Activated naive CD4-positive, alpha-beta T cell treated with anti-CD3 and anti-CD28 coated beads, Interleukin-2, amount 10 ng/mL, durations not matched to agents 7 days and 5 days (primary cell): ENCODE data around the gene OR2J1.
"Not testable (repeated sequence)": the region's sequence is repeated elsewhere in the genome, so short reads cannot be mapped to it uniquely, and the experiment has no call there.

ENCODE experiments used
- CTCF ChIA-PET: fragments of 350-600 bp; sonication (Branson Sonifier 250); formaldehyde crosslinking; loops from one replicate; lab custom pipeline; 2021; ENCODE audit warnings: antibody characterized with exemption; lab: Charles Lee
- DNase-seq: peaks from one replicate; pipeline ENCODE4 v3.0.0-alpha.2; 2020
- H3K27ac Mint-ChIP-seq: one replicate; pipeline ENCODE4 v1.8.0; 2021; ENCODE audit warnings: mild to moderate bottlenecking, moderate library complexity, mixed read lengths
- H3K27me3 Mint-ChIP-seq: one replicate; pipeline ENCODE4 v1.8.0; 2021; ENCODE audit warnings: mild to moderate bottlenecking, mixed read lengths
- H3K36me3 Mint-ChIP-seq: one replicate; pipeline ENCODE4 v1.8.0; 2021; ENCODE audit warnings: mixed read lengths
- H3K4me1 Mint-ChIP-seq: one replicate; pipeline ENCODE4 v1.8.0; 2021; ENCODE audit warnings: mixed read lengths
- H3K4me3 Mint-ChIP-seq: one replicate; pipeline ENCODE4 v1.8.0; 2021; ENCODE audit warnings: mild to moderate bottlenecking, moderate library complexity, mixed read lengths
- H3K9me3 Mint-ChIP-seq: one replicate; pipeline ENCODE4 v1.8.0; 2021; ENCODE audit warnings: mixed read lengths

The OR2J1 gene

GRCh38 chr6:29137724-29138123 lies 38.4 kb downstream of the OR2J1 start:
- Mint-ChIP-seq H3K36me3 (no peaks in the 10 kb centered on the region), H3K27ac (no peak overlapping the region), H3K9me3 (no peaks in the 10 kb centered on the region), H3K27me3 (no peaks in the 10 kb centered on the region), H3K4me3 (no peak overlapping the region), H3K4me1 (no peaks in the 10 kb centered on the region)
- no peak for DNase-seq
- CTCF ChIA-PET, result no interaction called here

GRCh38 chr6:29141606-29142005 lies 42.3 kb downstream of the OR2J1 start:
- Mint-ChIP-seq H3K27ac (no peak overlapping the region), H3K4me1 (no peaks in the 10 kb centered on the region), H3K27me3 (no peaks in the 10 kb centered on the region), H3K4me3 (no peak overlapping the region), H3K36me3 (no peaks in the 10 kb centered on the region), H3K9me3 (peaks cover 2% of the 10 kb centered on the region)
- CTCF ChIA-PET, result no interaction called here
- no peak for DNase-seq

- Mint-ChIP-seq H3K4me1 (no peaks in the 10 kb centered on the region), H3K36me3 (no peaks in the 10 kb centered on the region), H3K9me3 (peaks cover 2% of the 10 kb centered on the region), H3K4me3 (no peak overlapping the region), H3K27me3 (no peaks in the 10 kb centered on the region), H3K27ac (no peak overlapping the region)
- CTCF ChIA-PET, result no interaction called here
- DNase-seq, result no peak
Measured at GRCh38 chr6:29142309-29142708, 43.0 kb downstream of the OR2J1 start.

GRCh38 chr6:29146179-29146578 lies 46.9 kb downstream of the OR2J1 start:
- Mint-ChIP-seq H3K4me1 (no peaks in the 10 kb centered on the region), H3K36me3 (no peaks in the 10 kb centered on the region), H3K9me3 (peaks cover 2% of the 10 kb centered on the region), H3K27ac (no peak overlapping the region), H3K4me3 (no peak overlapping the region), H3K27me3 (no peaks in the 10 kb centered on the region)
- CTCF ChIA-PET, result no interaction called here
- DNase-seq, result no peak

- Mint-ChIP-seq H3K27me3 (no peaks in the 10 kb centered on the region), H3K36me3 (no peaks in the 10 kb centered on the region), H3K4me3 (no peak overlapping the region), H3K9me3 (peaks cover 2% of the 10 kb centered on the region), H3K27ac (no peak overlapping the region), H3K4me1 (no peaks in the 10 kb centered on the region)
- DNase-seq, result no peak
- CTCF ChIA-PET, result no interaction called here
Measured at GRCh38 chr6:29147074-29147473, 47.8 kb downstream of the OR2J1 start.

- DNase-seq, H3K9me3 Mint-ChIP-seq, H3K36me3 Mint-ChIP-seq, H3K27me3 Mint-ChIP-seq, H3K4me1 Mint-ChIP-seq, H3K27ac Mint-ChIP-seq, H3K4me3 Mint-ChIP-seq, CTCF ChIA-PET: not testable (repeated sequence)
Measured at GRCh38 chr6:29149444-29149843, 50.2 kb downstream of the OR2J1 start.
